Neural crest cell (in vitro differentiated cells): ENCODE results near the gene NID1. TPM values are rescaled to one million over a fixed set of nuclear protein-coding genes. Genes with fewer than 3 reads are reported as not detected.

Experiments used
- DNase-seq: peaks from one replicate; pipeline ENCODE4 v3.0.0; 2021; ENCODE audit warnings: low read depth, mixed read lengths, low spot score
- H3K27ac Mint-ChIP-seq: one replicate; pipeline ENCODE4 v1.8.0; 2021; ENCODE audit warnings: mild to moderate bottlenecking, mixed read lengths; ENCODE audit not compliant: unreplicated experiment
- H3K27me3 Mint-ChIP-seq: 2 replicates; pipeline ENCODE4 v1.8.0; 2021; ENCODE audit warnings: low read depth, mild to moderate bottlenecking, mixed read lengths
- H3K36me3 Mint-ChIP-seq: 2 replicates; pipeline ENCODE4 v1.8.0; 2021; ENCODE audit warnings: low read depth, mild to moderate bottlenecking, mixed read lengths
- H3K4me1 Mint-ChIP-seq: 2 replicates; pipeline ENCODE4 v1.8.0; 2021; ENCODE audit warnings: mixed read lengths
- H3K4me3 Mint-ChIP-seq: one replicate; pipeline ENCODE4 v1.8.0; 2021; ENCODE audit warnings: mild to moderate bottlenecking, mixed read lengths
- H3K9me3 Mint-ChIP-seq: 2 replicates; pipeline ENCODE4 v1.8.0; 2021; ENCODE audit warnings: mixed read lengths
- CTCF ChIP-seq: fragments of 200-600 bp; sonication (generic); conservative IDR thresholded peaks from 2 replicates; pipeline ENCODE4 v1.5.0; 2021; ENCODE audit warnings: antibody characterized with exemption, mild to moderate bottlenecking
- total RNA-seq: library from RNA; stranded (reverse); gene quantifications from 2 replicates; pipeline ENCODE4 v1.2.1, GENCODE V29; 2021

The NID1 gene
- total RNA-seq, 1 donor from 2014 or later, result 90.3 TPM

GRCh38 chr1:235952950-235953615, 111.8 kb downstream of the NID1 start:
- H3K4me3 Mint-ChIP-seq, result no peak overlapping the region
- no peaks in the 10 kb centered on the region for H3K27me3 Mint-ChIP-seq
- DNase-seq, result no peak
- H3K9me3 Mint-ChIP-seq, result no peaks in the 10 kb centered on the region
- H3K4me1 Mint-ChIP-seq, result peaks cover 11% of the 10 kb centered on the region
- H3K27ac Mint-ChIP-seq, result no peak overlapping the region
- H3K36me3 Mint-ChIP-seq, result no peaks in the 10 kb centered on the region
- TF ChIP-seq CTCF, result no peak

- Mint-ChIP-seq H3K27me3 (no peaks in the 10 kb centered on the region), H3K36me3 (no peaks in the 10 kb centered on the region), H3K9me3 (no peaks in the 10 kb centered on the region), H3K4me3 (no peak overlapping the region), H3K4me1 (peaks cover 12% of the 10 kb centered on the region), H3K27ac (no peak overlapping the region)
- DNase-seq, result no peak
- TF ChIP-seq CTCF, result no peak
Measured at GRCh38 chr1:235951661-235952060, 113.2 kb downstream of the NID1 start.

- H3K27me3 Mint-ChIP-seq, result no peaks in the 10 kb centered on the region
- peaks cover 25% of the 10 kb centered on the region for H3K4me1 Mint-ChIP-seq
Measured at GRCh38 chr1:235950318-235950717, 114.6 kb downstream of the NID1 start.

GRCh38 chr1:235948774-235949427, 116.0 kb downstream of the NID1 start:
- Mint-ChIP-seq H3K4me3 (no peak overlapping the region), H3K27me3 (no peaks in the 10 kb centered on the region), H3K27ac (peak overlapping the region; percentile 4), H3K9me3 (no peaks in the 10 kb centered on the region), H3K4me1 (peaks cover 30% of the 10 kb centered on the region), H3K36me3 (no peaks in the 10 kb centered on the region)
- TF ChIP-seq CTCF, result no peak
- DNase-seq, result no peak

More at GRCh38 chr1:235950318-235950717, 114.6 kb downstream of the NID1 start:
- Mint-ChIP-seq H3K9me3 (no peaks in the 10 kb centered on the region), H3K27ac (peak overlapping the region; percentile 43), H3K36me3 (no peaks in the 10 kb centered on the region), H3K4me3 (no peak overlapping the region)
- no peak for TF ChIP-seq CTCF
- DNase-seq, result no peak

GRCh38 chr1:235947989-235948388, 116.9 kb downstream of the NID1 start:
- H3K36me3 Mint-ChIP-seq, result no peaks in the 10 kb centered on the region
- no peak for TF ChIP-seq CTCF
- no peaks in the 10 kb centered on the region for H3K9me3 Mint-ChIP-seq
- no peak overlapping the region for H3K27ac Mint-ChIP-seq
- no peak for DNase-seq
- peaks cover 30% of the 10 kb centered on the region for H3K4me1 Mint-ChIP-seq
- no peaks in the 10 kb centered on the region for H3K27me3 Mint-ChIP-seq
- H3K4me3 Mint-ChIP-seq, result no peak overlapping the region
